SH-SY5Y (cell line): Measurements from ENCODE around the gene DLG4.

Experiments used
- GATA2 ChIP-seq: IDR thresholded peaks from 2 replicates; pipeline ENCODE4 v1.6.1; 2011; ENCODE audit warnings: mild to moderate bottlenecking, low read depth, low read length
- GATA3 ChIP-seq: IDR thresholded peaks from 2 replicates; pipeline ENCODE4 v1.6.1; 2011; ENCODE audit warnings: low read depth, mild to moderate bottlenecking, low read length, moderate library complexity

DLG4 gene

DNA sequence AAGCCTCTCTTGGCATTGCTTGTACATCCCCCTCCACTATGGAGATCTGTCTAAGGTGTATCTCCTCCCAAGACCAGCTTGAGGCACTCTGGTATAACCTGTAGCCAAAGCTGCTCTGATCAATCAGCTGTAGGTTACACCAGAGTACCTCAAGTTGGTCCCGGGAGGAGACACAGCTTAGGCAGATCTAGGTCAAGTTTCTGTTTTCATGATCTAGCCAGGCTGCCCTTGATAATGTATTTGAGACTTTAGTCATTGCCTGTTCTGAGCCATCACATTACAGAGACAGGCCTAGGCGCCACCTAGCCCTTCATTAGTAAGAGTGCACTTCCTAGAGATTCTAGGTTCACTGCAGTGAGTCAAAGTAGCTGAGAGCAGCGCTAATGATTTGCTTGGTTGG lies 71.9 kb downstream of the DLG4 start:
- TF ChIP-seq GATA2 (no peak), GATA3 (no peak)

- TF ChIP-seq GATA2 (no peak), GATA3 (no peak)
Measured at GRCh38 chr17:7146115-7146514, 73.5 kb downstream of the DLG4 start.

DNA sequence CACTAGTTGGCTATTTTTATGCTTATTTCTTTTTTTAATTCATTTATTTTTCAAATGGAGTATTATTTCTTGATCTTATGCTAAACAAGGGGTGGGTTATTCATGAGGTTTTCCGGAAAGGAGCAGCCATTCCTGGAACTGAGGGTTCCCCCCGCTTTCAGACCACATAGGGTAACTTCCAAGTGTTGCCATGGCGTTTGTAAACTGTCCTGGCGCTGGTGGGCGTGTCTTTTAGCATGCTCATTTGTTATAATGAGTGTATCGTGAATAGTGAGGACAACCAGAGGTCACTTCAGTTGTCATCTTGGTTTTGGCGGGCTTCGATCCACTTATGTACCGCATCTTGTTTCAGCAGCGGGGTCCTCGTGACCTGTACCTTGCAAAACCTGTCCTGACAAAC lies 75.4 kb downstream of the DLG4 start:
- TF ChIP-seq GATA3 (no peak), GATA2 (no peak)

GRCh38 chr17:7141824-7142223 lies 77.8 kb downstream of the DLG4 start:
- no peak for TF ChIP-seq GATA2
- TF ChIP-seq GATA3, result no peak

GRCh38 chr17:7139400-7139799 lies 80.2 kb downstream of the DLG4 start:
- no peak for TF ChIP-seq GATA3
- no peak for TF ChIP-seq GATA2

GRCh38 chr17:7138800-7139381 lies 80.7 kb downstream of the DLG4 start:
- TF ChIP-seq GATA3 (no peak), GATA2 (no peak)

GRCh38 chr17:7137171-7137943 lies 82.3 kb downstream of the DLG4 start:
- TF ChIP-seq GATA3 (no peak), GATA2 (no peak)
